IMR-90 (cell line): ENCODE data around the gene MPIG6B. TPM values are rescaled to one million over a fixed set of nuclear protein-coding genes. Genes with fewer than 3 reads are reported as not detected.
A peak's percentile ranks its signal among the peaks of the same experiment; 100 is the strongest.

Experiments
- ATAC-seq: fragments of 200-7000 bp; cut with Tn5 transposase; 2 replicates; pipeline ENCODE4 v1.9.1; 2020; ENCODE audit warnings: low read depth, mild to moderate bottlenecking, moderate library complexity
- BruUV-seq: library from RNA; stranded (reverse); fragments of 400-500 nt; replicated peaks from 2 replicates; lab custom pipeline; 2021; lab: Mats Ljungman, UMichigan
- CTCF ChIA-PET: fragments of 300-600 bp; formaldehyde crosslinking; extraction: SDS; loops from one replicate; lab custom pipeline; 2021; ENCODE audit warnings: antibody characterized with exemption; lab: Yijun Ruan, JAX
- POLR2A ChIA-PET: fragments of 300-600 bp; sonication (Branson Sonifier 250); formaldehyde crosslinking; loops from one replicate; lab custom pipeline; 2022; ENCODE audit warnings: antibody characterized with exemption; ENCODE audit not compliant: unreplicated experiment; lab: Charles Lee
- DNase-seq: peaks from one replicate; pipeline ENCODE4 v3.0.0; 2013
- H2AFZ ChIP-seq: replicated peaks from 2 replicates; pipeline ENCODE3; 2013; ENCODE audit warnings: low read length, mild to moderate bottlenecking; ENCODE audit not compliant: poor library complexity
- H2AK5ac ChIP-seq: 2 replicates; pipeline ENCODE4 v1.6.1; 2013; ENCODE audit warnings: low read depth, low read length, inconsistent platforms
- H2AK9ac ChIP-seq: replicated peaks from 2 replicates; pipeline ENCODE3; 2013; ENCODE audit warnings: mild to moderate bottlenecking, low read depth, low read length, moderate library complexity; ENCODE audit not compliant: poor library complexity
- H2BK120ac ChIP-seq: 2 replicates; pipeline ENCODE4 v1.6.1; 2013; ENCODE audit warnings: low read depth, low read length, inconsistent platforms
- H2BK15ac ChIP-seq: 3 replicates; pipeline ENCODE4 v1.6.1; 2013; ENCODE audit warnings: low read depth, low read length, inconsistent platforms
- H2BK20ac ChIP-seq: 2 replicates; pipeline ENCODE4 v1.6.1; 2013; ENCODE audit warnings: low read depth, mild to moderate bottlenecking, inconsistent platforms, low read length, moderate library complexity
- H2BK5ac ChIP-seq: 2 replicates; pipeline ENCODE4 v1.6.1; 2013; ENCODE audit warnings: mild to moderate bottlenecking, low read depth, low read length, inconsistent platforms; ENCODE audit not compliant: poor library complexity, severe bottlenecking
- H3K14ac ChIP-seq: replicated peaks from 2 replicates; pipeline ENCODE4 v1.6.1; 2013; ENCODE audit warnings: low read depth, low read length, inconsistent platforms
- H3K18ac ChIP-seq: 2 replicates; pipeline ENCODE4 v1.6.1; 2013; ENCODE audit warnings: low read depth, low read length, control low read depth
- H3K23ac ChIP-seq: 2 replicates; pipeline ENCODE4 v1.6.1; 2013; ENCODE audit warnings: low read depth, low read length, inconsistent platforms
- H3K27ac ChIP-seq: 2 replicates; pipeline ENCODE4 v1.5.1; 2013; ENCODE audit warnings: mild to moderate bottlenecking, control low read depth, low read length; ENCODE audit not compliant: insufficient read depth
- H3K27me3 ChIP-seq: 2 replicates; pipeline ENCODE4 v1.6.1; 2013; ENCODE audit warnings: low read length; ENCODE audit not compliant: control insufficient read depth, insufficient read depth
- H3K36me3 ChIP-seq: 2 replicates; pipeline ENCODE4 v1.6.1; 2013; ENCODE audit warnings: low read length, mixed read lengths; ENCODE audit not compliant: control insufficient read depth, insufficient read depth
- H3K4ac ChIP-seq: 2 replicates; pipeline ENCODE4 v1.6.1; 2013; ENCODE audit warnings: low read depth, low read length, inconsistent platforms
- H3K4me1 ChIP-seq: 2 replicates; pipeline ENCODE4 v1.6.1; 2013; ENCODE audit warnings: low read length, mixed read lengths; ENCODE audit not compliant: control insufficient read depth, insufficient read depth
- H3K4me2 ChIP-seq: 2 replicates; pipeline ENCODE4 v1.6.1; 2013; ENCODE audit warnings: low read depth, mild to moderate bottlenecking, control low read depth, low read length, moderate library complexity
- H3K4me3 ChIP-seq: 2 replicates; pipeline ENCODE4 v1.5.1; 2013; ENCODE audit warnings: low read depth, mild to moderate bottlenecking, control low read depth, low read length, moderate library complexity; ENCODE audit not compliant: insufficient read depth
- H3K56ac ChIP-seq: 2 replicates; pipeline ENCODE4 v1.6.1; 2013; ENCODE audit warnings: low read length, inconsistent platforms; ENCODE audit not compliant: insufficient read depth; ENCODE audit errors: extremely low read depth
- H3K79me1 ChIP-seq, 2 experiments: 2 replicates each; pipeline ENCODE4 v1.6.1; 2013; ENCODE audit warnings: low read length in 2 of 2, inconsistent platforms in 1 of 2, low read depth in 1 of 2
- H3K9ac ChIP-seq: 2 replicates; pipeline ENCODE4 v1.6.1; 2013; ENCODE audit warnings: low read depth, low read length, control low read depth
- H3K9me1 ChIP-seq: 2 replicates; pipeline ENCODE4 v1.6.1; 2013; ENCODE audit warnings: low read length, inconsistent platforms; ENCODE audit not compliant: insufficient read depth
- H3K9me3 ChIP-seq: 2 replicates; pipeline ENCODE4 v1.6.1; 2013; ENCODE audit warnings: low read length; ENCODE audit not compliant: control insufficient read depth, insufficient read depth
- H4K20me1 ChIP-seq: 2 replicates; pipeline ENCODE4 v1.6.1; 2013; ENCODE audit warnings: low read length, inconsistent platforms; ENCODE audit not compliant: insufficient read depth
- H4K5ac ChIP-seq: 2 replicates; pipeline ENCODE4 v1.6.1; 2013; ENCODE audit warnings: mild to moderate bottlenecking, low read depth, low read length, control low read depth
- H4K8ac ChIP-seq, 2 experiments: 2 replicates each; pipeline ENCODE4 v1.6.1; 2013; ENCODE audit warnings: low read depth in 2 of 2, low read length in 2 of 2, control low read depth in 1 of 2, inconsistent platforms in 1 of 2
- H4K91ac ChIP-seq: 2 replicates; pipeline ENCODE4 v1.6.1; 2013; ENCODE audit warnings: low read depth, low read length, inconsistent platforms; ENCODE audit not compliant: insufficient read depth
- CEBPB ChIP-seq: IDR thresholded peaks from 2 replicates; pipeline ENCODE4 v1.6.1; 2012; ENCODE audit warnings: low read depth, low read length, improper control_type of control experiment
- FOS ChIP-seq: fragments of 150-350 bp; IDR thresholded peaks from 2 replicates; pipeline ENCODE4 v1.6.1; 2016; ENCODE audit warnings: low read depth, low read length
- NFE2L2 ChIP-seq: fragments of 150-350 bp; IDR thresholded peaks from 2 replicates; pipeline ENCODE4 v1.6.1; 2016; ENCODE audit warnings: low read depth, mild to moderate bottlenecking, low read length
- POLR2A ChIP-seq: IDR thresholded peaks from 2 replicates; pipeline ENCODE4 v1.6.1; 2012; ENCODE audit warnings: mild to moderate bottlenecking, low read depth, low read length
- RAD21 ChIP-seq: IDR thresholded peaks from 2 replicates; pipeline ENCODE4 v1.6.1; 2012; ENCODE audit warnings: low read length, improper control_type of control experiment
- SMC3 ChIP-seq: fragments of 150-350 bp; IDR thresholded peaks from 2 replicates; pipeline ENCODE4 v1.6.1; 2016; ENCODE audit warnings: low read depth, mild to moderate bottlenecking, antibody characterized with exemption, low read length, moderate library complexity
- WGBS, 2 experiments: methylation state at CpG; one replicate each; pipeline versions ENCODE4 v1.1.5 to v1.1.7; 2013; ENCODE audit warnings: missing lambda C conversion rate in 2 of 2; ENCODE audit not compliant: insufficient read length in 1 of 2; ENCODE audit errors: extremely low coverage in 2 of 2; 5-methylcytosine and 5-hydroxymethylcytosine counted together
- dilution Hi-C: fragments of 300-500 bp; cut with HindIII; formaldehyde crosslinking; loops from one replicate; pipeline ENCODE4 v1.14.3; 2018; ENCODE audit warnings: low sequenced_read_pairs; ENCODE audit not compliant: unreplicated experiment
- in situ Hi-C: fragments of 300-500 bp; cut with MboI; formaldehyde crosslinking; loops from 3 replicates; pipeline ENCODE4 v1.14.3; 2019; ENCODE audit warnings: low sequenced_read_pairs, inconsistent platforms, mixed read lengths
- intact Hi-C: fragments of 100-400 bp; cut with micrococcal nuclease; formaldehyde crosslinking; loops from 2 replicates; pipeline ENCODE4 v1.10.0; 2022
- polyA plus RNA-seq, 3 experiments: library from polyadenylated mRNA; depleted of rRNA; stranded (reverse); fragments of >200 nt; gene quantifications; 2 replicates each; pipeline ENCODE4 v1.2.3, GENCODE V29; 2012; ENCODE audit warnings: low replicate concordance in 1 of 3
- total RNA-seq: library from RNA; depleted of rRNA; stranded (reverse); fragments of >200 nt; gene quantifications from 2 replicates; pipeline ENCODE4 v1.2.3, GENCODE V29; 2012
- TF ChIP-seq, protein P1 (sequence below): conservative IDR thresholded peaks from 2 replicates; pipeline ENCODE4 v1.5.1; 2012; ENCODE audit warnings: mild to moderate bottlenecking, low read depth, low read length, improper control_type of control experiment

The MPIG6B gene
- total and polyA plus RNA-seq, 2 of the 4 experiments (the other 2 are of a cell fraction), result not detected

DNA sequence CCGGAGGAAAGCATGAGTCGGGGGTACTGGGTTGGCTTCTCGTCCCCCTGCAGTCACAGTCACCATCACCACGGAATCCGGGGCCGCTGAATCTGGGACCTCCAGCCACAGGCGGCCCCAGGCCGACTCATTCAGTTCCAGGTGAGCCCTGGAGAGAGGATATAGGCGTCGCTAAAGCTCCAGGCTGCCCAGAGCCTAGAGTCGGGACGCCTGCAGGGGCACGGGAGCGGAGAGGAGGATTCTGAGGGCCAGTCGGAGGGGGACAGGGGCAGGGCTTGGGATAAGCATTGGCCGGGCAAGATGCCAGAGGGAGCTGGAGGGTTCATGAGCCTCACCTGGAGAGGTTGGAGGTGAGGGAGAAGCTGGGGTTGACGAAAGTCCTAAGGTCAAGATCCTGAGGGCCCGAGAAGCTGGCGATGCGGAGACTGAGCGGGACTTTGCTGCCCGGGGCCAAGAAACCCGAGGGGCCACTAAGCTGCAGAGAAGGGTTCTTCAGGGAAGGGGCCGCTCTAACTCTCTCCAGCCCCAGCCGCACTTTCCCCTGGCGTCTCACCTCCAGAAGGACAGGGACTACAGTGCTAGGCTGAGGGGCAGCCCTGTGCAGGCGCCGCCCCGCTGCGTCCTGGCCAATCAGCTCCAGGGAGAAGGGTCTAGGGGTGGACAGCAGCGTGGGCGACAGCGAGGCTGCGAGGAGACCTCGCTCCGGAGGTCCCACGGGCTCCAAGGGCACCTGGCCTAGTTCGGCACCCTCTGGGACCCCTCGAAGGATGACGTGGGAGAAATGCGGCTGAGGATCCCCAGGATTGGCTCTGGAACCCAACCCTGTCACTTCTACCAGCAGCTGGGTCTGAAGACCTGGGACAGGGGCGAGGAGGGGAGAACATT, 43.0 kb downstream of the MPIG6B start:
- H4K91ac ChIP-seq, result no peak overlapping the region
- DNase-seq (no peak), ATAC-seq (peak; percentile 79)
- no peak overlapping the region for H3K18ac ChIP-seq
- TF ChIP-seq CEBPB, result no peak
- TF ChIP-seq POLR2A, result no peak
- TF ChIP-seq NFE2L2, result no peak
- TF ChIP-seq, protein P1, sequence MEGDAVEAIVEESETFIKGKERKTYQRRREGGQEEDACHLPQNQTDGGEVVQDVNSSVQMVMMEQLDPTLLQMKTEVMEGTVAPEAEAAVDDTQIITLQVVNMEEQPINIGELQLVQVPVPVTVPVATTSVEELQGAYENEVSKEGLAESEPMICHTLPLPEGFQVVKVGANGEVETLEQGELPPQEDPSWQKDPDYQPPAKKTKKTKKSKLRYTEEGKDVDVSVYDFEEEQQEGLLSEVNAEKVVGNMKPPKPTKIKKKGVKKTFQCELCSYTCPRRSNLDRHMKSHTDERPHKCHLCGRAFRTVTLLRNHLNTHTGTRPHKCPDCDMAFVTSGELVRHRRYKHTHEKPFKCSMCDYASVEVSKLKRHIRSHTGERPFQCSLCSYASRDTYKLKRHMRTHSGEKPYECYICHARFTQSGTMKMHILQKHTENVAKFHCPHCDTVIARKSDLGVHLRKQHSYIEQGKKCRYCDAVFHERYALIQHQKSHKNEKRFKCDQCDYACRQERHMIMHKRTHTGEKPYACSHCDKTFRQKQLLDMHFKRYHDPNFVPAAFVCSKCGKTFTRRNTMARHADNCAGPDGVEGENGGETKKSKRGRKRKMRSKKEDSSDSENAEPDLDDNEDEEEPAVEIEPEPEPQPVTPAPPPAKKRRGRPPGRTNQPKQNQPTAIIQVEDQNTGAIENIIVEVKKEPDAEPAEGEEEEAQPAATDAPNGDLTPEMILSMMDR, result no peak
- no peak for TF ChIP-seq SMC3
- TF ChIP-seq RAD21, result no peak
- no peak for TF ChIP-seq FOS
- BruUV-seq, result no TSS peak
- WGBS, 2 experiments, result 34% methylated on average over 19 of the region's 42 CpGs; no CpG with 5 or more reads in 1 of the 2 experiments
- no peak overlapping the region for H2BK20ac ChIP-seq
- no peak overlapping the region for H4K5ac ChIP-seq
- no peak overlapping the region for H2BK120ac ChIP-seq
- H3K9me3 ChIP-seq, result no peaks in the 10 kb centered on the region
- peaks cover 4% of the 10 kb centered on the region for H3K4me1 ChIP-seq
- no peak overlapping the region for H3K23ac ChIP-seq
- 0 out of 2 replicates have a peak, but pooled peaks cover 2% of the 10 kb centered on the region for H3K36me3 ChIP-seq
- intact Hi-C loops, result no loop called here
- H2BK5ac ChIP-seq, result no peak overlapping the region
- H2AK9ac ChIP-seq, result no peak overlapping the region
- H3K79me1 ChIP-seq, result no peaks in the 10 kb centered on the region
- peak overlapping the region; percentile 27; the same call in 1 of the 2 replicates for H3K4me3 ChIP-seq
- H2BK15ac ChIP-seq, result no peak overlapping the region
- H2AFZ ChIP-seq, result peak overlapping the region; percentile 83
- no peak overlapping the region for H3K56ac ChIP-seq
- no peak overlapping the region for H2AK5ac ChIP-seq
- ChIA-PET CTCF (interaction anchor here (1.0 kb wide), 1 partner anchor 28 kb away, joined by 3 read pairs; no protein-coding TSS in a partner anchor), POLR2A (no interaction called here)
- no peaks in the 10 kb centered on the region for H4K20me1 ChIP-seq
- no peak overlapping the region for H3K4ac ChIP-seq
- in situ Hi-C loops, result no loop called here
- no peak overlapping the region for H3K14ac ChIP-seq
- no peak overlapping the region for H3K27ac ChIP-seq
- peak overlapping the region in 1 of 2 experiments; percentile 73; a peak in 1 of 4 replicates for H4K8ac ChIP-seq
- H3K27me3 ChIP-seq, result no peaks in the 10 kb centered on the region
- H3K9ac ChIP-seq, result no peak overlapping the region
- H3K9me1 ChIP-seq, result peaks cover 9% of the 10 kb centered on the region
- H3K4me2 ChIP-seq, result peak overlapping the region; percentile 83
- dilution Hi-C loops, result no loop called here
